B cell (primary cell): ENCODE measurements around the gene CDH5. TPM values are rescaled to one million over a fixed set of nuclear protein-coding genes. Genes with fewer than 3 reads are reported as not detected.

Experiments used
- ATAC-seq: fragments of 200-7000 bp; cut with Tn5 transposase; one replicate; pipeline ENCODE4 v1.10.0; 2021; ENCODE audit warnings: low read depth, mild to moderate bottlenecking, moderate number of reproducible peaks, moderate library complexity
- CTCF ChIA-PET: fragments of 350-600 bp; sonication (Branson Sonifier 250); formaldehyde crosslinking; loops from one replicate; lab custom pipeline; 2021; ENCODE audit warnings: antibody characterized with exemption, inconsistent platforms; lab: Charles Lee
- POLR2A ChIA-PET: fragments of 350-600 bp; sonication (Branson Sonifier 250); formaldehyde crosslinking; loops from one replicate; lab custom pipeline; 2021; ENCODE audit warnings: antibody characterized with exemption; lab: Charles Lee
- DNase-seq: peaks from one replicate; pipeline ENCODE4 v3.0.0; 2013
- H2AFZ ChIP-seq: 2 replicates; pipeline ENCODE4 v1.6.1; 2012; ENCODE audit warnings: mild to moderate bottlenecking, low read depth, low read length; ENCODE audit not compliant: insufficient read depth, poor library complexity, severe bottlenecking
- H3K27ac ChIP-seq, 2 donors: 1 replicate in 1 of 2; 2 replicates in 1 of 2; pipeline ENCODE4 v1.5.1; 2012 to 2013; ENCODE audit warnings: low read length in 2 of 2, mild to moderate bottlenecking in 2 of 2, moderate library complexity in 1 of 2
- H3K27me3 ChIP-seq, 4 experiments: fragments of 200-600 bp in 1 of 4; sonication (generic) in 1 of 4; replicated peaks in 1 of 4; 1 replicate in 2 of 4; 2 replicates in 2 of 4; pipeline versions ENCODE4 v1.6.1 to v1.7.0; 2013 to 2016; ENCODE audit warnings: low read length in 3 of 4, mild to moderate bottlenecking in 2 of 4, mixed read lengths in 1 of 4, moderate library complexity in 1 of 4; ENCODE audit not compliant: insufficient read depth in 4 of 4, control insufficient read depth in 3 of 4; ENCODE audit errors: control extremely low read depth in 1 of 4
- H3K36me3 ChIP-seq, 2 experiments: replicated peaks in 1 of 2; 1 replicate in 1 of 2; 2 replicates in 1 of 2; pipeline versions ENCODE4 v1.6.1 to v1.7.1; 2013; ENCODE audit warnings: low read length in 1 of 2; ENCODE audit not compliant: insufficient read depth in 2 of 2, control insufficient read depth in 1 of 2; ENCODE audit errors: control extremely low read depth in 1 of 2, extremely low read depth in 1 of 2
- H3K4me1 ChIP-seq, 2 donors: fragments of 200-600 bp in 1 of 2; sonication (generic) in 1 of 2; 1 replicate in 1 of 2; 2 replicates in 1 of 2; pipeline versions ENCODE4 v1.5.1 to v1.6.1; 2013 to 2017; ENCODE audit warnings: low read length in 2 of 2; ENCODE audit not compliant: control insufficient read depth in 2 of 2, insufficient read depth in 2 of 2
- H3K4me2 ChIP-seq: replicated peaks from 2 replicates; pipeline ENCODE3; 2012; ENCODE audit warnings: mild to moderate bottlenecking, low read depth, low read length; ENCODE audit not compliant: poor library complexity, severe bottlenecking
- H3K4me3 ChIP-seq, 5 experiments: fragments of 200-600 bp in 1 of 5; sonication (generic) in 1 of 5; 1 replicate in 3 of 5; 2 replicates in 2 of 5; pipeline versions ENCODE4 v1.5.1 to v1.7.0; 2011 to 2016; ENCODE audit warnings: low read length in 4 of 5, mild to moderate bottlenecking in 4 of 5, low read depth in 2 of 5, control low read depth in 1 of 5, moderate library complexity in 1 of 5; ENCODE audit not compliant: insufficient read depth in 1 of 5; ENCODE audit errors: control extremely low read depth in 1 of 5, extremely low read depth in 1 of 5
- H3K79me2 ChIP-seq: fragments of 200-600 bp; sonication (generic); one replicate; pipeline ENCODE4 v1.6.0; 2016; ENCODE audit warnings: low read length; ENCODE audit not compliant: control insufficient read depth, insufficient read depth
- H3K9ac ChIP-seq: fragments of 200-600 bp; sonication (generic); 2 replicates; pipeline ENCODE4 v1.6.1; 2017; ENCODE audit warnings: mild to moderate bottlenecking, low read length, moderate library complexity
- H3K9me3 ChIP-seq, 3 donors: one replicate each; pipeline versions ENCODE4 v1.6.1 to v1.7.1; 2013; ENCODE audit warnings: low read length in 2 of 3; ENCODE audit not compliant: control insufficient read depth in 2 of 3, insufficient read depth in 1 of 3; ENCODE audit errors: control extremely low read depth in 1 of 3
- H4K20me1 ChIP-seq: 2 replicates; pipeline ENCODE4 v1.6.0; 2012; ENCODE audit warnings: mild to moderate bottlenecking, low read length; ENCODE audit not compliant: insufficient read depth, control insufficient read depth, poor library complexity, severe bottlenecking
- H3K27ac Mint-ChIP-seq: one replicate; pipeline ENCODE4 v1.8.0; 2021; ENCODE audit warnings: mixed read lengths
- H3K27me3 Mint-ChIP-seq: one replicate; pipeline ENCODE4 v1.8.0; 2021; ENCODE audit warnings: mixed read lengths
- H3K4me1 Mint-ChIP-seq: one replicate; pipeline ENCODE4 v1.8.0; 2021; ENCODE audit warnings: mixed read lengths
- H3K4me3 Mint-ChIP-seq: one replicate; pipeline ENCODE4 v1.8.0; 2021; ENCODE audit warnings: mixed read lengths
- H3K9me3 Mint-ChIP-seq: one replicate; pipeline ENCODE4 v1.8.0; 2022; ENCODE audit warnings: mixed read lengths; ENCODE audit not compliant: insufficient read depth
- CTCF ChIP-seq: fragments of 200-600 bp; IDR thresholded peaks from one replicate; pipeline ENCODE4 v1.8.0; 2022; ENCODE audit warnings: antibody characterized with exemption, mild to moderate bottlenecking
- EZH2 ChIP-seq: IDR thresholded peaks from 2 replicates; pipeline ENCODE4 v1.6.1; 2012; ENCODE audit warnings: borderline replicate concordance, low read depth, mild to moderate bottlenecking, moderate library complexity, low read length; ENCODE audit not compliant: insufficient read depth, poor library complexity, severe bottlenecking
- WGBS: methylation state at CpG from one replicate; pipeline ENCODE4 v1.1.5; 2013; ENCODE audit warnings: missing lambda C conversion rate; ENCODE audit not compliant: insufficient coverage; 5-methylcytosine and 5-hydroxymethylcytosine counted together
- intact Hi-C: fragments of 100-400 bp; cut with micrococcal nuclease; formaldehyde crosslinking; loops from one replicate; pipeline ENCODE4 v1.10.0; 2022
- polyA plus RNA-seq: library from polyadenylated mRNA; depleted of rRNA; stranded (reverse); fragments of >200 nt; gene quantifications from 2 replicates; pipeline ENCODE4 v1.2.3, GENCODE V29; 2012
- total RNA-seq, 2 donors: library from RNA; stranded (reverse); fragments of 120-200 nt in 1 of 2; gene quantifications; 1 replicate in 1 of 2; 2 replicates in 1 of 2; pipeline versions ENCODE4 v1.2.3 to v1.2.4, GENCODE V29; 2013 to 2022

The CDH5 gene
- total and polyA plus RNA-seq, 2 donors (not counting 1 experiment from before 2014, with no cell fraction given) = not detected

DNA sequence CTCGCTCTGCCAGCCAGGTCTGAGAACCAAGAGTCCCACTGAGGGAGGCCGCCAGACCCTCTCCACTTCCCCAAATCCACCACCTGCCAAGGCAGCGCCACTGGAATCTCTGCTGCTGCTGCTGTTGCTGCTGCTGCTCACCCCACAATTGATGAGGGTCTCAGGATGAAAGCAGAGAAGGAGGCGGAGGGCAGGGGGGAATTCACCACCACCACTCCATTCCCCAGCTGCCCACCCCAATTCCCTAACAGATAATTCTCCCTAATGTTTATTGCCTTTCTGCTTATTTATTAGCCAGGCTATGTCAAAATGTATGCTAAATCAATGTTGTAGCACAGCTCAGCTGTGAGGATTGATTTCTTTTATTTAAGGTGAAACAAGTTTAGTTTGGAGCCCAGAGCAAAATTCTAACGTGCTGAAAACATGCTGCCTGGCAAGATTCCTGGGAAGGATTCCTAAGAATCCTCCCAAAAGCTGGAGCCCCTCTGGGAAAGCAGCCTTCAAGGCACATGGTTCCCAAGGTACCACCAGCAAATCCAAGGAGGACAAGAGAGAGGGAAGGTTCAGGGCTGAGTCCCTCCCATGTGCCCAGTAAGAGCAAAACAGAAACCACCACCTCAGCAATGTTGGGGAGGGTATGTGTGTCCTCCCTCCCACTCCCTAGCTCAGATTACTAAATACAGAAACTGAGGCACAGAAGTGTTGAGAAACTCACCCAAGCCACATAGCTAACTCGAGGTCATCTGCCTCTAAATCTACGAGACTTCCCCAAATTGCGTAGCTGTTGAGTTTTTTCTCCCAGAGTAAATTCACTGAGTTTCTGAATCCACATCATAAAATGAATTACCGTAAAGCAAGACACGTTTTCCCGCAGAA, 12.2 kb upstream of the CDH5 start:
- ATAC-seq = no peak
- Histone ChIP-seq H3K4me3 (no peak overlapping the region), H3K79me2 (no peaks in the 10 kb centered on the region), H3K27ac (no peak overlapping the region), H3K4me1 (no peaks in the 10 kb centered on the region), H3K36me3 (no peaks in the 10 kb centered on the region), H3K9me3 (peaks cover 0 to 4% (median 0%) of the 10 kb centered on the region in 3 donors), H3K27me3 (peaks cover 0 to 22% (median 0%) of the 10 kb centered on the region in 4 experiments), H3K4me2 (no peak overlapping the region), H3K9ac (no peak overlapping the region), H2AFZ (no peak overlapping the region), H4K20me1 (no peaks in the 10 kb centered on the region)
- CTCF ChIA-PET = interaction anchor here (0.6 to 6.2 kb wide), 3 partner anchors 9 to 371 kb away, joined by 3 to 48 read pairs (median 5); no protein-coding TSS in a partner anchor
- DNase-seq = no peak
- H3K9me3 Mint-ChIP-seq = no peaks in the 10 kb centered on the region
- TF ChIP-seq CTCF (no peak), EZH2 (no peak)
- H3K4me3 Mint-ChIP-seq = no peak overlapping the region
- intact Hi-C loops = no loop called here
- 60% methylated on average over 6 of the region's 11 CpGs for WGBS
- peaks cover 27% of the 10 kb centered on the region for H3K27me3 Mint-ChIP-seq
- H3K4me1 Mint-ChIP-seq = no peaks in the 10 kb centered on the region
- no peak overlapping the region for H3K27ac Mint-ChIP-seq
- POLR2A ChIA-PET = no interaction called here

- peaks cover 31% of the 10 kb centered on the region for H3K27me3 Mint-ChIP-seq
- DNase-seq (no peak), ATAC-seq (no peak)
- H3K4me1 Mint-ChIP-seq = no peaks in the 10 kb centered on the region
- H3K4me3 Mint-ChIP-seq = no peak overlapping the region
- Histone ChIP-seq H4K20me1 (no peaks in the 10 kb centered on the region), H3K9me3 (peaks cover 0 to 4% (median 0%) of the 10 kb centered on the region in 3 donors), H3K79me2 (no peaks in the 10 kb centered on the region), H3K4me2 (no peak overlapping the region), H3K27me3 (peaks cover 0 to 27% (median 0%) of the 10 kb centered on the region in 4 experiments), H3K36me3 (no peaks in the 10 kb centered on the region), H3K4me3 (no peak overlapping the region), H2AFZ (no peak overlapping the region), H3K4me1 (no peaks in the 10 kb centered on the region), H3K9ac (no peak overlapping the region), H3K27ac (no peak overlapping the region)
- TF ChIP-seq EZH2 = no peak
- TF ChIP-seq CTCF = no peak
- intact Hi-C loops = no loop called here
- POLR2A ChIA-PET = no interaction called here
- H3K27ac Mint-ChIP-seq = no peak overlapping the region
- no peaks in the 10 kb centered on the region for H3K9me3 Mint-ChIP-seq
- 80% methylated on average over 4 of the region's 8 CpGs for WGBS
- CTCF ChIA-PET = interaction anchor here (0.7 to 6.2 kb wide), 3 partner anchors 11 to 512 kb away, joined by 3 to 48 read pairs (median 6); no protein-coding TSS in a partner anchor
These were observed 11.0 kb upstream of the CDH5 start for GRCh38 chr16:66355526-66355925.
